H9 (cell line): ENCODE data around the gene MFSD12. TPM values are rescaled to one million over a fixed set of nuclear protein-coding genes. Genes with fewer than 3 reads are reported as not detected.
"Not testable (repeated sequence)": the region's sequence is repeated elsewhere in the genome, so short reads cannot be mapped to it uniquely, and the experiment has no call there.

ENCODE experiments used
- DNase-seq: peaks from one replicate; pipeline ENCODE4 v3.0.0-alpha.2; 2017
- H2AFZ ChIP-seq: one replicate; pipeline ENCODE4 v1.6.1; 2013; ENCODE audit warnings: mild to moderate bottlenecking, low read length, control low read depth, moderate library complexity
- H2AK5ac ChIP-seq: 2 replicates; pipeline ENCODE4 v1.6.1; 2013; ENCODE audit warnings: low read length, control low read depth, mixed read lengths; ENCODE audit not compliant: insufficient read length
- H2BK120ac ChIP-seq: one replicate; pipeline ENCODE4 v1.6.1; 2013; ENCODE audit warnings: low read depth, mild to moderate bottlenecking, low read length, control low read depth, inconsistent platforms; ENCODE audit not compliant: poor library complexity, severe bottlenecking
- H2BK12ac ChIP-seq: 2 replicates; pipeline ENCODE4 v1.6.1; 2013; ENCODE audit warnings: low read length, control low read depth, mixed read lengths, low read depth; ENCODE audit not compliant: insufficient read length
- H2BK15ac ChIP-seq: 2 replicates; pipeline ENCODE4 v1.6.1; 2013; ENCODE audit warnings: low read depth, low read length, control low read depth
- H2BK20ac ChIP-seq: one replicate; pipeline ENCODE4 v1.6.1; 2013; ENCODE audit warnings: low read depth, mild to moderate bottlenecking, low read length, control low read depth, inconsistent platforms; ENCODE audit not compliant: poor library complexity, severe bottlenecking
- H2BK5ac ChIP-seq: 2 replicates; pipeline ENCODE4 v1.6.1; 2013; ENCODE audit warnings: low read length, control low read depth, mixed read lengths; ENCODE audit not compliant: insufficient read length
- H3K14ac ChIP-seq: 2 replicates; pipeline ENCODE4 v1.6.1; 2013; ENCODE audit warnings: low read length, control low read depth; ENCODE audit not compliant: insufficient read depth
- H3K18ac ChIP-seq: 2 replicates; pipeline ENCODE4 v1.6.1; 2013; ENCODE audit warnings: low read depth, mild to moderate bottlenecking, mixed read lengths, low read length, control low read depth; ENCODE audit not compliant: insufficient read length
- H3K23ac ChIP-seq: 2 replicates; pipeline ENCODE4 v1.6.1; 2013; ENCODE audit warnings: low read length, control low read depth, mixed read lengths, low read depth; ENCODE audit not compliant: insufficient read length
- H3K23me2 ChIP-seq: 2 replicates; pipeline ENCODE4 v1.6.1; 2013; ENCODE audit warnings: low read depth, mild to moderate bottlenecking, mixed read lengths, low read length, control low read depth; ENCODE audit not compliant: insufficient read length, poor library complexity, severe bottlenecking
- H3K27ac ChIP-seq: 2 replicates; pipeline ENCODE4 v1.5.1; 2013; ENCODE audit warnings: low read length, control low read depth, mixed read lengths, low read depth; ENCODE audit not compliant: insufficient read length
- H3K27me3 ChIP-seq: 2 replicates; pipeline ENCODE4 v1.6.1; 2013; ENCODE audit warnings: low read length, control low read depth, inconsistent platforms; ENCODE audit not compliant: insufficient read depth
- H3K4ac ChIP-seq: 2 replicates; pipeline ENCODE4 v1.6.1; 2013; ENCODE audit warnings: low read depth, mild to moderate bottlenecking, control low read depth, inconsistent platforms, low read length, moderate library complexity
- H3K4me1 ChIP-seq: 2 replicates; pipeline ENCODE4 v1.6.1; 2013; ENCODE audit warnings: low read length, control low read depth, inconsistent platforms; ENCODE audit not compliant: insufficient read depth
- H3K4me2 ChIP-seq: 2 replicates; pipeline ENCODE4 v1.6.1; 2013; ENCODE audit warnings: low read length, control low read depth, mixed read lengths; ENCODE audit not compliant: insufficient read length, insufficient read depth
- H3K56ac ChIP-seq: 2 replicates; pipeline ENCODE4 v1.6.1; 2013; ENCODE audit warnings: low read depth, mild to moderate bottlenecking, mixed read lengths, low read length, control low read depth; ENCODE audit not compliant: insufficient read length
- H3K79me1 ChIP-seq: 2 replicates; pipeline ENCODE4 v1.6.1; 2013; ENCODE audit warnings: low read depth, mild to moderate bottlenecking, moderate library complexity, low read length, control low read depth, inconsistent platforms; ENCODE audit not compliant: insufficient read depth, poor library complexity, severe bottlenecking
- H3K79me2 ChIP-seq: 2 replicates; pipeline ENCODE4 v1.6.1; 2013; ENCODE audit warnings: low read length, control low read depth, inconsistent platforms; ENCODE audit not compliant: insufficient read depth
- H3K9ac ChIP-seq: 2 replicates; pipeline ENCODE4 v1.6.1; 2013; ENCODE audit warnings: low read length, control low read depth, mixed read lengths; ENCODE audit not compliant: insufficient read length; ENCODE audit errors: extremely low read depth
- H3K9me3 ChIP-seq: one replicate; pipeline ENCODE4 v1.6.1; 2013; ENCODE audit warnings: low read depth, low read length, inconsistent platforms; ENCODE audit not compliant: control insufficient read depth
- H3T11ph ChIP-seq: one replicate; pipeline ENCODE4 v1.6.1; 2013; ENCODE audit warnings: mild to moderate bottlenecking, low read length, control low read depth, inconsistent platforms
- H4K20me1 ChIP-seq: one replicate; pipeline ENCODE4 v1.6.1; 2013; ENCODE audit not compliant: control insufficient read depth, insufficient read length, insufficient read depth
- H4K5ac ChIP-seq: 2 replicates; pipeline ENCODE4 v1.6.1; 2013; ENCODE audit warnings: low read depth, mild to moderate bottlenecking, mixed read lengths, low read length, control low read depth; ENCODE audit not compliant: insufficient read length
- H4K8ac ChIP-seq: replicated peaks from 2 replicates; pipeline ENCODE4 v1.6.1; 2013; ENCODE audit warnings: low read length, control low read depth, mixed read lengths, low read depth; ENCODE audit not compliant: insufficient read length
- H4K91ac ChIP-seq: 2 replicates; pipeline ENCODE4 v1.6.1; 2013; ENCODE audit warnings: low read depth, mild to moderate bottlenecking, moderate library complexity, mixed read lengths, low read length, control low read depth; ENCODE audit not compliant: insufficient read length
- H3K27ac Mint-ChIP-seq, 3 experiments: 2 replicates in 2 of 3; 3 replicates in 1 of 3; pipeline ENCODE4 v1.8.0; 2020 to 2021; ENCODE audit warnings: mixed read lengths in 3 of 3, mild to moderate bottlenecking in 1 of 3, moderate library complexity in 1 of 3
- H3K27me3 Mint-ChIP-seq: 2 replicates; pipeline ENCODE4 v1.8.0; 2021; ENCODE audit warnings: low read depth, mild to moderate bottlenecking, moderate library complexity, mixed read lengths
- H3K36me3 Mint-ChIP-seq, 3 experiments: 2 replicates in 2 of 3; 3 replicates in 1 of 3; pipeline ENCODE4 v1.8.0; 2020 to 2021; ENCODE audit warnings: low read depth in 3 of 3, mixed read lengths in 3 of 3; ENCODE audit not compliant: insufficient read depth in 1 of 3
- H3K4me1 Mint-ChIP-seq, 2 experiments: 2 replicates each; pipeline ENCODE4 v1.8.0; 2020; ENCODE audit warnings: mixed read lengths in 2 of 2
- H3K4me3 Mint-ChIP-seq, 2 experiments: 2 replicates in 1 of 2; 3 replicates in 1 of 2; pipeline ENCODE4 v1.8.0; 2020 to 2021; ENCODE audit warnings: mild to moderate bottlenecking in 2 of 2, mixed read lengths in 2 of 2, moderate library complexity in 1 of 2
- H3K9me3 Mint-ChIP-seq, 2 experiments: 2 replicates in 1 of 2; 3 replicates in 1 of 2; pipeline ENCODE4 v1.8.0; 2020; ENCODE audit warnings: mild to moderate bottlenecking in 2 of 2, mixed read lengths in 2 of 2, moderate library complexity in 1 of 2
- WGBS: extraction: QIAGEN DNeasy Blood & Tissue Kit; methylation state at CpG from one replicate; pipeline ENCODE4 v1.1.7; 2013; ENCODE audit warnings: missing lambda C conversion rate, low lambda C conversion rate, mixed read lengths; ENCODE audit not compliant: insufficient read length; ENCODE audit errors: extremely low coverage; 5-methylcytosine and 5-hydroxymethylcytosine counted together
- total RNA-seq: library from RNA; stranded (reverse); gene quantifications from 2 replicates; pipeline ENCODE4 v1.2.1, GENCODE V29; 2021
- TF ChIP-seq, protein P1 (sequence below): fragments of 200-600 bp; sonication (generic); conservative IDR thresholded peaks from 3 replicates; pipeline ENCODE4 v1.8.0; 2021; ENCODE audit warnings: antibody characterized with exemption, mild to moderate bottlenecking

Gene MFSD12
- total RNA-seq, 1 experiment from 2014 or later = 58.8 TPM

DNA sequence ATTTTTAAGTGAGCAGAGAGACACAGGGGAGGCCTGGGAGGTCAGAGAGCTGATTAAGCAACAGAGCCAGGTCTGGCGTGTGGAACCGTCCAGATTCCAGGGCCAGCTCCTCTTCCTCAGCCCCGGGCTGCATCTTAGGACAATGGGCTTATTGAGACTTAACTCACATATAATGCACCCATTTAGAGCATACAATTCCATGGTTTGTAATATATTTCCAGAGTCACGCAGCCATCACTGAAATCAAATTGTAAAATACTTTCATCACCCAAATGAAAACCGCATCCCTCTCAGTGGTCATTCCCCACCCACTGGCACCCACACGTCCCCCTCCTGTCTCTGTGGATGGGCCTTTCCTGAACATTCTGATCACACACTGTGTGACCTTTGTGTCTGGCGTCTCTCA, 13.2 kb upstream of the MFSD12 start:
- Histone ChIP-seq H2AFZ (no peak overlapping the region), H4K8ac (no peak overlapping the region), H3K27me3 (no peaks in the 10 kb centered on the region), H3T11ph (no peak overlapping the region), H3K9me3 (no peaks in the 10 kb centered on the region), H4K5ac (no peak overlapping the region), H3K27ac (no peak overlapping the region), H2BK12ac (no peak overlapping the region), H3K9ac (no peak overlapping the region), H3K14ac (no peak overlapping the region), H2BK120ac (no peak overlapping the region), H3K4me1 (no peaks in the 10 kb centered on the region), H3K4me2 (no peak overlapping the region), H4K20me1 (no peaks in the 10 kb centered on the region), H2BK15ac (no peak overlapping the region), H3K4ac (no peak overlapping the region), H2BK5ac (no peak overlapping the region), H3K79me1 (no peaks in the 10 kb centered on the region), H3K23ac (no peak overlapping the region), H4K91ac (no peak overlapping the region), H3K18ac (no peak overlapping the region), H2AK5ac (no peak overlapping the region), H3K23me2 (no peaks in the 10 kb centered on the region), H3K56ac (no peak overlapping the region), H2BK20ac (no peak overlapping the region), H3K79me2 (no peaks in the 10 kb centered on the region)
- Mint-ChIP-seq H3K4me1 (peaks cover 9 to 14% of the 10 kb centered on the region in 2 experiments), H3K36me3 (peaks cover 8 to 10% (median 9%) of the 10 kb centered on the region in 3 experiments), H3K9me3 (no peaks in the 10 kb centered on the region; a peak in 1 of 5 replicates), H3K4me3 (no peak overlapping the region), H3K27ac (no peak overlapping the region), H3K27me3 (peaks cover 8% of the 10 kb centered on the region)
- no peak for DNase-seq
- no CpG with 5 or more reads among the region's 7 CpGs for WGBS
- TF ChIP-seq, protein P1, sequence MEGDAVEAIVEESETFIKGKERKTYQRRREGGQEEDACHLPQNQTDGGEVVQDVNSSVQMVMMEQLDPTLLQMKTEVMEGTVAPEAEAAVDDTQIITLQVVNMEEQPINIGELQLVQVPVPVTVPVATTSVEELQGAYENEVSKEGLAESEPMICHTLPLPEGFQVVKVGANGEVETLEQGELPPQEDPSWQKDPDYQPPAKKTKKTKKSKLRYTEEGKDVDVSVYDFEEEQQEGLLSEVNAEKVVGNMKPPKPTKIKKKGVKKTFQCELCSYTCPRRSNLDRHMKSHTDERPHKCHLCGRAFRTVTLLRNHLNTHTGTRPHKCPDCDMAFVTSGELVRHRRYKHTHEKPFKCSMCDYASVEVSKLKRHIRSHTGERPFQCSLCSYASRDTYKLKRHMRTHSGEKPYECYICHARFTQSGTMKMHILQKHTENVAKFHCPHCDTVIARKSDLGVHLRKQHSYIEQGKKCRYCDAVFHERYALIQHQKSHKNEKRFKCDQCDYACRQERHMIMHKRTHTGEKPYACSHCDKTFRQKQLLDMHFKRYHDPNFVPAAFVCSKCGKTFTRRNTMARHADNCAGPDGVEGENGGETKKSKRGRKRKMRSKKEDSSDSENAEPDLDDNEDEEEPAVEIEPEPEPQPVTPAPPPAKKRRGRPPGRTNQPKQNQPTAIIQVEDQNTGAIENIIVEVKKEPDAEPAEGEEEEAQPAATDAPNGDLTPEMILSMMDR = no peak

DNA sequence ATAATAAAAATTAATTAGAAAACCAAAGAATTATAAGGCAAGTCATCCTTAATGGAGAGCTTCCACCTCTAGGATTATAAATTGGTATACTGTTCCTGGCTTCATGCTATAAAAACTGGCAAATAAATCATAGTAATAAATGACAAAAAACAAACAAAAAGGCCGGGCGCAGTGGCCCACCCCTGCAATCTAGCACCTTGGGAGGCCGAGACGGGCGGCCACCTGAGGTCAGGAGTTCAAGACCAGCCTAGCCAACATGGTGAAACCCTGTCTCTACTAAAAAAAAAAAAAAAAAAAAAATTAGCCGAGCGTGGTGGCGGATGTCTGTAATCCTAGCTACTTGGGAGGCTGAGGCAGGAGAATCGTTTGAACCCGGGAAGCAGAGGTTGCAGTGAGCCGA, 12.7 kb upstream of the MFSD12 start:
- H3K4me1 Mint-ChIP-seq, H3K4me3 Mint-ChIP-seq, H2BK12ac ChIP-seq, H3K18ac ChIP-seq, H3K27ac ChIP-seq, H3K4ac ChIP-seq, H3K4me1 ChIP-seq, H3K9me3 Mint-ChIP-seq, DNase-seq, H2AK5ac ChIP-seq, H3K23ac ChIP-seq, H3K9me3 ChIP-seq, H4K20me1 ChIP-seq, H3K27ac Mint-ChIP-seq, H3K27me3 ChIP-seq, H3K79me1 ChIP-seq, H4K8ac ChIP-seq, H2BK20ac ChIP-seq, H2BK15ac ChIP-seq, H3K14ac ChIP-seq, H3K79me2 ChIP-seq, H4K91ac ChIP-seq, H3K23me2 ChIP-seq, H3K56ac ChIP-seq, H2AFZ ChIP-seq, H4K5ac ChIP-seq, H2BK120ac ChIP-seq, H3K27me3 Mint-ChIP-seq, H3K36me3 Mint-ChIP-seq, H2BK5ac ChIP-seq, H3K4me2 ChIP-seq, H3K9ac ChIP-seq, H3T11ph ChIP-seq: not testable (repeated sequence)
- no CpG with 5 or more reads among the region's 11 CpGs for WGBS
